Activated gamma-delta T cell treated with Interleukin-2 at 50 U/mL for 16 hours (primary cell): ENCODE measurements around the gene GARIN5A.
A peak's percentile ranks its signal among the peaks of the same experiment; 100 is the strongest.
"Not testable (repeated sequence)": the region's sequence is repeated elsewhere in the genome, so short reads cannot be mapped to it uniquely, and the experiment has no call there.

ENCODE experiments used
- DNase-seq: peaks from one replicate; pipeline ENCODE4 v3.0.0-alpha.2; 2020

Gene GARIN5A

GRCh38 chr19:50461066-50461875, 15.4 kb downstream of the GARIN5A start:
- peak; percentile 52 for DNase-seq

- no peak for DNase-seq
Measured at GRCh38 chr19:50460161-50460765, 16.4 kb downstream of the GARIN5A start.

GRCh38 chr19:50459638-50460037, 17.0 kb downstream of the GARIN5A start:
- DNase-seq: no peak

GRCh38 chr19:50459067-50459456, 17.6 kb downstream of the GARIN5A start:
- no peak for DNase-seq

- no peak for DNase-seq
Measured at GRCh38 chr19:50458396-50459066, 18.1 kb downstream of the GARIN5A start.

- DNase-seq: no peak
Measured at GRCh38 chr19:50457300-50457699, 19.3 kb downstream of the GARIN5A start.

- no peak for DNase-seq
Measured at GRCh38 chr19:50455992-50456391, 20.7 kb downstream of the GARIN5A start.

- no peak for DNase-seq
Measured at GRCh38 chr19:50453243-50453642, 23.4 kb downstream of the GARIN5A start.

- DNase-seq: no peak
Measured at GRCh38 chr19:50451223-50451534, 25.5 kb downstream of the GARIN5A start.

- no peak for DNase-seq
Measured at GRCh38 chr19:50450369-50451222, 26.1 kb downstream of the GARIN5A start.

GRCh38 chr19:50449236-50449899, 27.3 kb downstream of the GARIN5A start:
- no peak for DNase-seq

- no peak for DNase-seq
Measured at GRCh38 chr19:50447750-50448149, 28.9 kb downstream of the GARIN5A start.

- DNase-seq: no peak
Measured at GRCh38 chr19:50447053-50447452, 29.6 kb downstream of the GARIN5A start.

- DNase-seq: no peak
Measured at GRCh38 chr19:50444059-50444458, 32.6 kb downstream of the GARIN5A start.

GRCh38 chr19:50439130-50439529, 37.5 kb downstream of the GARIN5A start:
- not testable (repeated sequence) for DNase-seq

GRCh38 chr19:50437862-50438449, 38.7 kb downstream of the GARIN5A start:
- DNase-seq: no peak

GRCh38 chr19:50435627-50436026, 41.0 kb downstream of the GARIN5A start:
- DNase-seq: no peak

- DNase-seq: no peak
Measured at GRCh38 chr19:50435221-50435620, 41.4 kb downstream of the GARIN5A start.

GRCh38 chr19:50434525-50434924, 42.1 kb downstream of the GARIN5A start:
- no peak for DNase-seq

- DNase-seq: no peak
Measured at GRCh38 chr19:50433201-50434180, 43.2 kb downstream of the GARIN5A start.
